Measurements from ENCODE around the gene HMGB1. TPM values are rescaled to one million over a fixed set of nuclear protein-coding genes. Genes with fewer than 3 reads are reported as not detected.

Gene HMGB1
- total RNA-seq, 1 donor from 2014 or later, result 856 TPM

GRCh38 chr13:30435911-30436451, 29.8 kb downstream of the HMGB1 start:
- TF ChIP-seq, protein P1, sequence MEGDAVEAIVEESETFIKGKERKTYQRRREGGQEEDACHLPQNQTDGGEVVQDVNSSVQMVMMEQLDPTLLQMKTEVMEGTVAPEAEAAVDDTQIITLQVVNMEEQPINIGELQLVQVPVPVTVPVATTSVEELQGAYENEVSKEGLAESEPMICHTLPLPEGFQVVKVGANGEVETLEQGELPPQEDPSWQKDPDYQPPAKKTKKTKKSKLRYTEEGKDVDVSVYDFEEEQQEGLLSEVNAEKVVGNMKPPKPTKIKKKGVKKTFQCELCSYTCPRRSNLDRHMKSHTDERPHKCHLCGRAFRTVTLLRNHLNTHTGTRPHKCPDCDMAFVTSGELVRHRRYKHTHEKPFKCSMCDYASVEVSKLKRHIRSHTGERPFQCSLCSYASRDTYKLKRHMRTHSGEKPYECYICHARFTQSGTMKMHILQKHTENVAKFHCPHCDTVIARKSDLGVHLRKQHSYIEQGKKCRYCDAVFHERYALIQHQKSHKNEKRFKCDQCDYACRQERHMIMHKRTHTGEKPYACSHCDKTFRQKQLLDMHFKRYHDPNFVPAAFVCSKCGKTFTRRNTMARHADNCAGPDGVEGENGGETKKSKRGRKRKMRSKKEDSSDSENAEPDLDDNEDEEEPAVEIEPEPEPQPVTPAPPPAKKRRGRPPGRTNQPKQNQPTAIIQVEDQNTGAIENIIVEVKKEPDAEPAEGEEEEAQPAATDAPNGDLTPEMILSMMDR (conservative IDR thresholded peaks at IDR 0.05; ENCODE audit: low read depth, low read length), result no peak
- H3K4me3 ChIP-seq (ENCODE audit: low read depth, low read length), result no peak overlapping the region

GRCh38 chr13:30431269-30431940, 34.3 kb downstream of the HMGB1 start:
- TF ChIP-seq, protein P1 (conservative IDR thresholded peaks at IDR 0.05; ENCODE audit: low read depth, low read length), result no peak
- DNase-seq (ENCODE audit: low read depth), result no peak
- H3K4me3 ChIP-seq (ENCODE audit: low read depth, low read length), result no peak overlapping the region

More at GRCh38 chr13:30435911-30436451, 29.8 kb downstream of the HMGB1 start:
- no peak for DNase-seq (ENCODE audit: low read depth)

DNA sequence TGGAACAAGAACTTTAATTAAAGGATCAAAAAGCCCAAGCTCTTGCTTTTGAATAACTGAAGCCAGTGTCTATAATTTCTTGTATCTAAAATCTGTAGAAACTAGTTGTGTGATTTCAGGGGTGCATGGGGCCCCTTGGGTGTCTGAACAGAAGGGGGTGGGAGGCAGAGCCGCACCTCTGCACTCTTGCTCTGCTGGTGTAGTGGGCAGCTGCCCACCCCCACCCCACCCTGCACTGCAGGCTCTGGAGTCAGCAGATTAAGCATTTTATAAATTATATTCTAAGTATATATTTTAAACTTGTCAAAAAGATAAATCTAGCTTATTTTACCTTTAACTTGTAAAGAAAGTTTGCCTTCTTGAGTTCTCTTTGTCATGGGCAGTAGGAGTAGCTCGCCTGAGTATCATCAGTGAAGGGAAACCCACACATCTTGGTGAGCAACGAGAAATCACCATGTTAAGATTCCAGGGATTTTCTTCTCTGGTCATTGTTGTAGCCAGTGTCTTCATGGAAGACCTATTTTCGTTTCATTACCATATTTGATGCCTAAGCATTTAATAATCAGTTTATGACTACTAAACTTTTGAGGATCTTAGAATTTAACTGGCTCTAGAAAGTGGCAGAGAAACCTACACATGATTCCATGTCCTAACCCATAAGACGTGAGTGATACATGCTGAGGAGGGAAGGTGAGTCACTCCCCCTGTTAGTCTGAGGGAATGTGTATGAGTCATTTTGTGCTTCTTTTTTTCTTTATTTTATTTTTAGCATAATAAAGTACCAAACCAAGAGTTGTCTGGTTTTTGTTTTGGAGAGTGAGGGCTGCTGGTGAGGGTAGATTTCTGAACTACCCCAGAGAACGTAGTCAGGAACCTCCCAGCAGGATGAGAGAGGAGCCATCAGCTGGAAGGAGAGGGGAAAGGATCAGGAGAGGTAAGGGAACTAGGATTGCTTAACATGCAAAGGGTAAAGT, 35.7 kb downstream of the HMGB1 start:
- DNase-seq (ENCODE audit: low read depth), result peak; percentile 79
- no peak overlapping the region for H3K4me3 ChIP-seq (ENCODE audit: low read depth, low read length)
- TF ChIP-seq, protein P1 (conservative IDR thresholded peaks at IDR 0.05; ENCODE audit: low read depth, low read length), result no peak

GRCh38 chr13:30429235-30429634, 36.5 kb downstream of the HMGB1 start:
- no peak overlapping the region for H3K4me3 ChIP-seq (ENCODE audit: low read depth, low read length)
- no peak for DNase-seq (ENCODE audit: low read depth)
- TF ChIP-seq, protein P1 (conservative IDR thresholded peaks at IDR 0.05; ENCODE audit: low read depth, low read length), result no peak

DNA sequence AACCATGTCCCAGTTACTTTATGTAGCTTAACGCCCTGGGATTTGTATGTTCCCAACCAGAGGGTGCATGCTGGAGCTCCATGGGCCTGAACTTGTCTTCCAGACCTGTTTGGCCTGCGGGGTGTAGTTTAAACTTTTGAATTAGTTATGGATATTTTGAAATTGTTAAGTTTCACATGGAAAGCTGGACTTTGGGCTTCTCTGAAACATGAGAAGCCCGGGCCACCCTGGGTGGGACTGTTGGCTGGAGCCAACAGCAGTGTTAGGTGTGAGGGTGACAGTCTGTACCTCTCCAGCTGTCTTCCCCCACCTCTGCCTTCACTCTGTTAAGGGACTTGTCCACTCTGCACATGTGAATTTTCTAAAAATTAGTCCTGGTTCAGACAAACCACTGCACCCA, 41.8 kb downstream of the HMGB1 start:
- TF ChIP-seq, protein P1 (conservative IDR thresholded peaks at IDR 0.05; ENCODE audit: low read depth, low read length), result no peak
- no peak for DNase-seq (ENCODE audit: low read depth)
- no peak overlapping the region for H3K4me3 ChIP-seq (ENCODE audit: low read depth, low read length)

DNA sequence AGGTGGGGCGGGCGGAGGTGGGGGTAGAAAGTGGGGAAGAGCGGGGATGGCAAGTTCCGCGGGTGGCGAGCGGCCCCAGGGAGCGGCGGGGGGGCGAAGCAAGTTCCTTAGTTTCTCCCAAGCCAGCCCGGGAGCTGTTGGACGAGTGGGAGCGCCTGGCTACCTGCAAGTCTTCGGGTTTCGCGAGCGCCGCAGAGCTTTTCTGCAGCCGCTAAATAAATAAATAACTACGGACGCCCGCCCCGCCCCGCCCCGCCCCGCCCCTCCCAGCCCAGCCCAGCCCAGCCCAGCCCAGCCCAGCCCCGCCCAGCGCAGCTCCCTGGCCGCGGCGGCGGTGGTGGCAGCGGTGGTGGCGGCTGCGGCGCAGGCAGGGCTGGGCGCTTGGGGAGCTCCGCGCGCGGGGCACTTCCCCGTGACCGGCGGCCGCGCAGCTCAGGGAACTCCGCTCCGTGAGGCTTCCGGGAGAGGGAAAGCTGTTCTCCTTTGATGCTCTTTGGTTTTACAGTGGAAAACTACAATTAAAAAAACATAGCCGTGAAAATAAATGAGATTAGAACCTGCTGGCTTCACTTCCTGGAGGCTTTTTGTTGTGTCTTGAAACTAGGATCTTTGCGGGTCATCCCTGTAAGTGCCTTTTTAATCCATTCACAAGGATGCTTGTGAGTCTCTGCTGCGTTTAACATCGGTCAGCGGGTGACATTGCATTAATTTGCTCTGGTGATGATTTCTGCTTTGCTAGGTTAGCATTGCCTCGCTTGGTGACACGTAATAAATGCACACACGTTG, 43.5 kb downstream of the HMGB1 start, which contains the start of gene UBE2L5:
TSS of gene UBE2L5 (plus strand) at position 440 of the 786 bp plus-strand sequence. CDS start 5,498 bp downstream, outside the sequence.
- TF ChIP-seq, protein P1 (conservative IDR thresholded peaks at IDR 0.05; ENCODE audit: low read depth, low read length), result no peak
- peak within 1 kb of the TSS; percentile 66 for H3K4me3 ChIP-seq (ENCODE audit: low read depth, low read length)
- no peak for DNase-seq (ENCODE audit: low read depth)

Data from epithelial cell of proximal tubule (primary cell).